ENCODE measurements around the gene CRYGN. TPM values are rescaled to one million over a fixed set of nuclear protein-coding genes. Genes with fewer than 3 reads are reported as not detected.
A peak's percentile ranks its signal among the peaks of the same experiment; 100 is the strongest.

The CRYGN gene
- polyA plus RNA-seq, 1 donor (not counting 4 experiments of a cell fraction or from before 2014, with no cell fraction given) = not detected

GRCh38 chr7:151411551-151411950, 28.4 kb downstream of the CRYGN start:
- DNase-seq (ENCODE audit: low read depth, low spot score) (no peak), FAIRE-seq (no peak)
- H3K9me1 ChIP-seq (ENCODE audit: control insufficient read depth, extremely low read depth, insufficient read depth, low read length) = no peaks in the 10 kb centered on the region
- H3K9ac ChIP-seq (ENCODE audit: control insufficient read depth, extremely low read depth, insufficient read depth, low read length) = no peak overlapping the region
- TF ChIP-seq CTCF (optimal IDR thresholded peaks at IDR 0.05 in 1 of 3, IDR thresholded peaks at IDR 0.05 in 1 of 3, conservative IDR thresholded peaks at IDR 0.05 in 1 of 3; ENCODE audit: extremely low read depth in 1 of 3, insufficient read depth in 2 of 3, low read length in 3 of 3) = no peak
- TF ChIP-seq EZH2 (IDR thresholded peaks at IDR 0.05; ENCODE audit: low read length) = no peak
- peaks cover 63% of the 10 kb centered on the region for H3K27me3 ChIP-seq (ENCODE audit: control insufficient read depth, extremely low read depth, insufficient read depth, low read length)
- H2AFZ ChIP-seq (ENCODE audit: control insufficient read depth, low read length) = no peak overlapping the region
- no peaks in the 10 kb centered on the region for H3K9me3 ChIP-seq (ENCODE audit: control insufficient read depth, low read depth, low read length)
- H4K20me1 ChIP-seq (ENCODE audit: control insufficient read depth, extremely low read depth, insufficient read depth, low read length) = peaks cover 3% of the 10 kb centered on the region
- H3K27ac ChIP-seq (ENCODE audit: control insufficient read depth, insufficient read depth, low read length) = no peak overlapping the region
- dilution Hi-C loops (cut with MboI; ENCODE audit: extremely low pct_ligation_motif_present, low sequenced_read_pairs) = no loop called here
- H3K4me2 ChIP-seq (ENCODE audit: control insufficient read depth, extremely low read depth, insufficient read depth, low read depth, low read length) = no peak overlapping the region
- H3K79me2 ChIP-seq (ENCODE audit: control insufficient read depth, insufficient read depth, low read length) = no peaks in the 10 kb centered on the region
- no peak overlapping the region for H3K4me3 ChIP-seq (ENCODE audit: control insufficient read depth in 2 of 3, extremely low read depth in 1 of 3, insufficient read depth in 2 of 3, low read depth in 1 of 3, low read length in 3 of 3)
- H3K36me3 ChIP-seq (ENCODE audit: control insufficient read depth in 2 of 2, extremely low read depth in 1 of 2, insufficient read depth in 2 of 2, low read length in 2 of 2) = no peaks in the 10 kb centered on the region
- H3K4me1 ChIP-seq (ENCODE audit: control insufficient read depth, extremely low read depth, insufficient read depth, low read length) = no peaks in the 10 kb centered on the region

GRCh38 chr7:151410405-151411390, 29.2 kb downstream of the CRYGN start:
- H3K9ac ChIP-seq (ENCODE audit: control insufficient read depth, extremely low read depth, insufficient read depth, low read length) = no peak overlapping the region
- H3K4me2 ChIP-seq (ENCODE audit: control insufficient read depth, extremely low read depth, insufficient read depth, low read depth, low read length) = no peak overlapping the region
- H3K27ac ChIP-seq (ENCODE audit: control insufficient read depth, insufficient read depth, low read length) = no peak overlapping the region

More at GRCh38 chr7:151410405-151411390, 29.2 kb downstream of the CRYGN start:
- DNase-seq (ENCODE audit: low read depth, low spot score) (no peak), FAIRE-seq (no peak)
- H3K4me3 ChIP-seq (ENCODE audit: control insufficient read depth in 2 of 3, extremely low read depth in 1 of 3, insufficient read depth in 2 of 3, low read depth in 1 of 3, low read length in 3 of 3) = no peak overlapping the region
- H4K20me1 ChIP-seq (ENCODE audit: control insufficient read depth, extremely low read depth, insufficient read depth, low read length) = peaks cover 3% of the 10 kb centered on the region
- peak; percentile 74 for TF ChIP-seq EZH2 (IDR thresholded peaks at IDR 0.05; ENCODE audit: low read length)
- TF ChIP-seq CTCF (optimal IDR thresholded peaks at IDR 0.05 in 1 of 3, IDR thresholded peaks at IDR 0.05 in 1 of 3, conservative IDR thresholded peaks at IDR 0.05 in 1 of 3; ENCODE audit: extremely low read depth in 1 of 3, insufficient read depth in 2 of 3, low read length in 3 of 3) = no peak
- H3K4me1 ChIP-seq (ENCODE audit: control insufficient read depth, extremely low read depth, insufficient read depth, low read length) = no peaks in the 10 kb centered on the region
- no peaks in the 10 kb centered on the region for H3K9me3 ChIP-seq (ENCODE audit: control insufficient read depth, low read depth, low read length)
- dilution Hi-C loops (cut with MboI; ENCODE audit: extremely low pct_ligation_motif_present, low sequenced_read_pairs) = no loop called here
- no peaks in the 10 kb centered on the region for H3K36me3 ChIP-seq (ENCODE audit: control insufficient read depth in 2 of 2, extremely low read depth in 1 of 2, insufficient read depth in 2 of 2, low read length in 2 of 2)
- peaks cover 58% of the 10 kb centered on the region for H3K27me3 ChIP-seq (ENCODE audit: control insufficient read depth, extremely low read depth, insufficient read depth, low read length)
- no peaks in the 10 kb centered on the region for H3K79me2 ChIP-seq (ENCODE audit: control insufficient read depth, insufficient read depth, low read length)
- H3K9me1 ChIP-seq (ENCODE audit: control insufficient read depth, extremely low read depth, insufficient read depth, low read length) = no peaks in the 10 kb centered on the region
- H2AFZ ChIP-seq (ENCODE audit: control insufficient read depth, low read length) = no peak overlapping the region

All from keratinocyte (primary cell).